Caco-2 (cell line): ENCODE data around the gene CEP112. TPM values are rescaled to one million over a fixed set of nuclear protein-coding genes. Genes with fewer than 3 reads are reported as not detected.

Experiments used
- BruUV-seq: library from RNA; stranded (reverse); fragments of 400-500 nt; replicated peaks from 2 replicates; lab custom pipeline; 2021; lab: Mats Ljungman, UMichigan
- CTCF ChIA-PET: fragments of 300-600 bp; sonication (Branson Sonifier 250); formaldehyde crosslinking; loops from one replicate; lab custom pipeline; 2022; ENCODE audit warnings: antibody characterized with exemption; lab: Charles Lee
- POLR2A ChIA-PET: fragments of 300-600 bp; sonication (Branson Sonifier 250); formaldehyde crosslinking; loops from one replicate; lab custom pipeline; 2022; ENCODE audit warnings: antibody characterized with exemption; lab: Charles Lee
- DNase-seq, 2 experiments: peaks; one replicate each; pipeline versions ENCODE4 v3.0.0 to v3.0.0-alpha.2; 2020 to 2022
- H3K27me3 ChIP-seq: replicated peaks from 2 replicates; pipeline ENCODE4 v1.6.0; 2011; ENCODE audit warnings: low read length; ENCODE audit not compliant: control insufficient read depth, insufficient read depth
- H3K36me3 ChIP-seq: 2 replicates; pipeline ENCODE4 v1.5.1; 2011; ENCODE audit warnings: low read length; ENCODE audit not compliant: control insufficient read depth, insufficient read depth
- H3K4me1 ChIP-seq: fragments of 250-450 bp; sonication (Bioruptor Pico); 2 replicates; pipeline ENCODE4 v1.5.1; 2020; ENCODE audit warnings: mild to moderate bottlenecking
- H3K4me3 ChIP-seq: 2 replicates; pipeline ENCODE4 v1.5.1; 2011; ENCODE audit warnings: low read depth, mild to moderate bottlenecking, control low read depth, low read length
- H3K9me3 ChIP-seq: fragments of 250-450 bp; sonication (Bioruptor Pico); 2 replicates; pipeline ENCODE4 v1.5.1; 2020; ENCODE audit warnings: mild to moderate bottlenecking, moderate library complexity
- H3K27ac Mint-ChIP-seq: one replicate; pipeline ENCODE4 v1.8.0; 2022; ENCODE audit warnings: mixed read lengths; ENCODE audit not compliant: unreplicated experiment
- H3K27me3 Mint-ChIP-seq: one replicate; pipeline ENCODE4 v1.8.0; 2022; ENCODE audit warnings: mixed read lengths; ENCODE audit not compliant: insufficient read depth, unreplicated experiment
- H3K36me3 Mint-ChIP-seq: one replicate; pipeline ENCODE4 v1.8.0; 2022; ENCODE audit warnings: mild to moderate bottlenecking, mixed read lengths; ENCODE audit not compliant: insufficient read depth, unreplicated experiment
- H3K4me1 Mint-ChIP-seq: one replicate; pipeline ENCODE4 v1.8.0; 2022; ENCODE audit warnings: low read depth, mixed read lengths; ENCODE audit not compliant: unreplicated experiment
- H3K4me3 Mint-ChIP-seq: one replicate; pipeline ENCODE4 v1.8.0; 2022; ENCODE audit warnings: mild to moderate bottlenecking, moderate library complexity, mixed read lengths; ENCODE audit not compliant: unreplicated experiment
- H3K9me3 Mint-ChIP-seq: one replicate; pipeline ENCODE4 v1.8.0; 2022; ENCODE audit warnings: mixed read lengths; ENCODE audit not compliant: unreplicated experiment
- intact Hi-C: fragments of 100-400 bp; cut with micrococcal nuclease; formaldehyde crosslinking; loops from one replicate; pipeline ENCODE4 v1.10.0; 2022; ENCODE audit not compliant: unreplicated experiment
- total RNA-seq: library from RNA; stranded (reverse); gene quantifications from 2 replicates; pipeline ENCODE4 v1.2.3, GENCODE V29; 2022
- TF ChIP-seq, protein P1 (sequence below), 2 experiments: fragments of 200-600 bp in 1 of 2; IDR thresholded peaks; 1 replicate in 1 of 2; 2 replicates in 1 of 2; pipeline versions ENCODE4 v1.5.1 to v1.8.0; 2011 to 2022; ENCODE audit warnings: antibody characterized with exemption in 1 of 2, control low read depth in 1 of 2, inconsistent platforms in 1 of 2, low read depth in 1 of 2, low read length in 1 of 2, mild to moderate bottlenecking in 1 of 2, moderate library complexity in 1 of 2; ENCODE audit not compliant: insufficient read depth in 1 of 2, severe bottlenecking in 1 of 2, unreplicated experiment in 1 of 2

The CEP112 gene
- total RNA-seq, 1 experiment from 2014 or later: 4.7 TPM

DNA sequence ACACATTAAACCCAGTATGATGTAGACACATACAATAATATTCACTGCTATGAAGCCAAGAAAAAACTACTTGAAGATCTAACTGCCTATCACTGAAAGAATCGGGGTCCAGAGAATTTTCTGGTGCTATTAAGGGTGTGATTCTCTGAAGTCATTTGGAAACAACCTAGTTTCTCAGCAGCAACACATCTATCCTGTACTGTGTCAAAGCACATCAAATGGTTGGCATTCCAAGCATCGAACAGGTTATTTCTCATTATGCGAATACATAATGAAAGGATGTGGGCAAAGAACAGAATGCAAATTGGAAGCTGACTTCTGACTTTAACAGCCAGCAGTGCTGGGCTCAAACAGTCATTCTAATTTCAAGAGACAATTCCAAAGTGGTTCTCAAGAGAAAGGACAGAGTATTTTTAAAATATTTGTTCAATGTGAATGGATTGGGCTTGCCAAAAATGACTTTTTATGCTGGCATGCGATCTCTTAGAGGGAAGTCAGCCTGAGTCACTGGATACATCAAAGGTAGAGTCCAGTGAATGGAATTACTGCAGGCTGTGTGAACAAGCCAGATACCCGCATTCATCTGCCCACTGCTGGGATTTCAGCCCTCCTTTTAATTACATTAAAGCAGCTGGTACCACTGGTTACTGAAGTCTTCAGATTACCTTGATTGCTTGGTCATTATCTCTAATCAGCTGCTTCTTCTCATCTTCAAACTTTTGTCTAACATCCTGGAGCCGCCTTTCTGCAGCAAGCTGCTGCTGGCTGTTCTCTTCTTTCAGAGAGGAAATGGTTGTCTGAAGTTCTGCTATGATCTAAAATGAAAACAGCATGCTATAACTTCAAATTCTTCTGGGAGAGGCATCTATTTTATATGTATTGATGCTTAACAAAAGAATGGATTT is 449.3 kb downstream of the CEP112 start:
- H3K4me3 Mint-ChIP-seq: no peak overlapping the region
- no peak overlapping the region for H3K27ac Mint-ChIP-seq
- H3K27me3 Mint-ChIP-seq: no peaks in the 10 kb centered on the region
- Histone ChIP-seq H3K4me3 (no peak overlapping the region), H3K36me3 (no peaks in the 10 kb centered on the region), H3K9me3 (0 out of 2 replicates have a peak, but pooled peaks cover 10% of the 10 kb centered on the region), H3K4me1 (no peaks in the 10 kb centered on the region), H3K27me3 (no peaks in the 10 kb centered on the region)
- DNase-seq: no peak
- ChIA-PET POLR2A (no interaction called here), CTCF (no interaction called here)
- no peaks in the 10 kb centered on the region for H3K9me3 Mint-ChIP-seq
- H3K4me1 Mint-ChIP-seq: no peaks in the 10 kb centered on the region
- BruUV-seq: no TSS peak
- H3K36me3 Mint-ChIP-seq: no peaks in the 10 kb centered on the region
- TF ChIP-seq, protein P1, sequence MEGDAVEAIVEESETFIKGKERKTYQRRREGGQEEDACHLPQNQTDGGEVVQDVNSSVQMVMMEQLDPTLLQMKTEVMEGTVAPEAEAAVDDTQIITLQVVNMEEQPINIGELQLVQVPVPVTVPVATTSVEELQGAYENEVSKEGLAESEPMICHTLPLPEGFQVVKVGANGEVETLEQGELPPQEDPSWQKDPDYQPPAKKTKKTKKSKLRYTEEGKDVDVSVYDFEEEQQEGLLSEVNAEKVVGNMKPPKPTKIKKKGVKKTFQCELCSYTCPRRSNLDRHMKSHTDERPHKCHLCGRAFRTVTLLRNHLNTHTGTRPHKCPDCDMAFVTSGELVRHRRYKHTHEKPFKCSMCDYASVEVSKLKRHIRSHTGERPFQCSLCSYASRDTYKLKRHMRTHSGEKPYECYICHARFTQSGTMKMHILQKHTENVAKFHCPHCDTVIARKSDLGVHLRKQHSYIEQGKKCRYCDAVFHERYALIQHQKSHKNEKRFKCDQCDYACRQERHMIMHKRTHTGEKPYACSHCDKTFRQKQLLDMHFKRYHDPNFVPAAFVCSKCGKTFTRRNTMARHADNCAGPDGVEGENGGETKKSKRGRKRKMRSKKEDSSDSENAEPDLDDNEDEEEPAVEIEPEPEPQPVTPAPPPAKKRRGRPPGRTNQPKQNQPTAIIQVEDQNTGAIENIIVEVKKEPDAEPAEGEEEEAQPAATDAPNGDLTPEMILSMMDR (IDR thresholded peaks at IDR 0.05; ENCODE audit: insufficient read depth in 1 of 2, low read depth in 1 of 2, low read length in 1 of 2, severe bottlenecking in 1 of 2, unreplicated experiment in 1 of 2): no peak
- intact Hi-C loops: no loop called here

DNA sequence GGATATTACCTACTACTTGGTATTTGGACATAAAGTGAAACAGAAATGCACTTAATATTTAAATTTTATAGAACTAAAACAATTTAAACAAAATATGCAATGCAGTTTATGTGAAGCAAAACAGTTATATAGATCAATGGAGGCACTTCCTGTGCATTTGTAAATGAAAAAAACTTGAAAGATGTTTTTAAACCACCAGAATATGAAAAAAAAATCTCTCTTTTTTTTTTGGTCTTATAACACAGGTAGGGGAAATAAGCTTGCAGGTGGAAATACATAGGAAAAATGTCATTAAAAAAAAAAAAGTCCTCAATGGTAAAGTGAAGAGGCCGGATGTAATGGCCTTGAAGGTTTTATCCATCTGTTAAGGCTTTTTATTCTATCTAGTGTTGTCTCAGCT is 450.2 kb downstream of the CEP112 start:
- intact Hi-C loops: no loop called here
- Histone ChIP-seq H3K4me3 (no peak overlapping the region), H3K27me3 (no peaks in the 10 kb centered on the region), H3K36me3 (no peaks in the 10 kb centered on the region), H3K4me1 (no peaks in the 10 kb centered on the region), H3K9me3 (0 out of 2 replicates have a peak, but pooled peaks cover 10% of the 10 kb centered on the region)
- BruUV-seq: no TSS peak
- Mint-ChIP-seq H3K9me3 (peaks cover under 1% of the 10 kb centered on the region), H3K36me3 (no peaks in the 10 kb centered on the region), H3K4me1 (no peaks in the 10 kb centered on the region), H3K27me3 (no peaks in the 10 kb centered on the region), H3K4me3 (no peak overlapping the region), H3K27ac (no peak overlapping the region)
- DNase-seq: no peak
- POLR2A ChIA-PET: no interaction called here
- CTCF ChIA-PET: no interaction called here
- TF ChIP-seq, protein P1 (IDR thresholded peaks at IDR 0.05; ENCODE audit: insufficient read depth in 1 of 2, low read depth in 1 of 2, low read length in 1 of 2, severe bottlenecking in 1 of 2, unreplicated experiment in 1 of 2): no peak

DNA sequence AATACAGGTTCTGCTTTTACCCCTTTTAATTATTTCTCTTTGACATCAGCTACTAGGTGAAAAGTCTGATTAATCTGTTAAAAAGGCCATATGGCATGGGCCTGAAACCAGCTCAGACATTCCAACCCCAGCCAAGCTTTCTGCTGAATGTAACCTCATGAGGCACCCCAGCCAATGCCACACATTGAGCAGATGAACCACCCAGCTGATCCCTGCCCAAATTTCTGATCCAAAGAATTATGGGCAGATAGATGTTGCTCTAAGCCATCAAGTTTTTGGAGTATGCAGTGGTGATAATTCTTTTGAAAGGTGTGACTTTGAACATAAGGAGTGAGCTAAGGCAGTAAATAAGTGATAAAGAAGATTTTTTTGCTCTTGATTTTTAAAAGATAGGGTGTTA is 452.9 kb downstream of the CEP112 start:
- Mint-ChIP-seq H3K27ac (no peak overlapping the region), H3K27me3 (peaks cover 3% of the 10 kb centered on the region), H3K9me3 (peaks cover 12% of the 10 kb centered on the region), H3K36me3 (no peaks in the 10 kb centered on the region), H3K4me1 (no peaks in the 10 kb centered on the region), H3K4me3 (no peak overlapping the region)
- no peak for DNase-seq
- POLR2A ChIA-PET: interaction anchor here (0.5 kb wide), 1 partner anchor 121 kb away, joined by 6 read pairs; no protein-coding TSS in a partner anchor
- Histone ChIP-seq H3K27me3 (no peaks in the 10 kb centered on the region), H3K36me3 (no peaks in the 10 kb centered on the region), H3K4me1 (no peaks in the 10 kb centered on the region), H3K4me3 (no peak overlapping the region), H3K9me3 (0 out of 2 replicates have a peak, but pooled peaks cover 10% of the 10 kb centered on the region)
- no TSS peak for BruUV-seq
- CTCF ChIA-PET: no interaction called here
- TF ChIP-seq, protein P1 (IDR thresholded peaks at IDR 0.05; ENCODE audit: insufficient read depth in 1 of 2, low read depth in 1 of 2, low read length in 1 of 2, severe bottlenecking in 1 of 2, unreplicated experiment in 1 of 2): no peak
- intact Hi-C loops: no loop called here
